GM12874 (cell line): ENCODE measurements around the gene TP53TG5.
A peak's percentile ranks its signal among the peaks of the same experiment; 100 is the strongest.

Source experiments
- CTCF ChIP-seq: IDR thresholded peaks from 2 replicates; pipeline ENCODE4 v1.5.1; 2011; ENCODE audit warnings: low read depth, mild to moderate bottlenecking, control low read depth, low read length, moderate library complexity; ENCODE audit not compliant: insufficient read depth

The TP53TG5 gene

GRCh38 chr20:45362804-45363610 is 15.1 kb downstream of the TP53TG5 start, which contains the start of gene SYS1:
SYS1 (plus strand) TSS chr20:45363156; CDS start chr20:45363532, 376 bp downstream.
- TF ChIP-seq CTCF = peak; percentile 82

GRCh38 chr20:45361793-45362192 is 16.3 kb downstream of the TP53TG5 start:
- TF ChIP-seq CTCF = no peak

GRCh38 chr20:45359406-45360148 is 18.5 kb downstream of the TP53TG5 start:
- TF ChIP-seq CTCF = no peak

- no peak for TF ChIP-seq CTCF
Measured at GRCh38 chr20:45359069-45359405, 19.1 kb downstream of the TP53TG5 start.

GRCh38 chr20:45358282-45359068 is 19.6 kb downstream of the TP53TG5 start:
- no peak for TF ChIP-seq CTCF

GRCh38 chr20:45355209-45356084 is 22.7 kb downstream of the TP53TG5 start:
- TF ChIP-seq CTCF = no peak
